Activated CD4-positive, alpha-beta T cell treated with anti-CD3 and anti-CD28 coated beads, Interleukin-10, Interleukin-2, amounts not matched to agents 100 ng/mL and 50 ng/mL, durations not matched to agents 16 hours and 8 hours (primary cell): ENCODE results near the gene TRAPPC10.

Source experiments
- DNase-seq: peaks from one replicate; pipeline ENCODE4 v3.0.0-alpha.2; 2020

TRAPPC10 gene

GRCh38 chr21:43983860-43984420, 28.2 kb upstream of the TRAPPC10 start:
- no peak for DNase-seq

- DNase-seq: no peak
These were observed 27.0 kb upstream of the TRAPPC10 start for GRCh38 chr21:43984905-43985689.

GRCh38 chr21:43985690-43986251, 26.3 kb upstream of the TRAPPC10 start:
- DNase-seq: no peak

GRCh38 chr21:43986544-43987451, 25.3 kb upstream of the TRAPPC10 start:
- no peak for DNase-seq

GRCh38 chr21:43987509-43987908, 24.6 kb upstream of the TRAPPC10 start:
- no peak for DNase-seq

GRCh38 chr21:43988016-43988415, 24.1 kb upstream of the TRAPPC10 start:
- DNase-seq: no peak

GRCh38 chr21:43988506-43989230, 23.4 kb upstream of the TRAPPC10 start:
- no peak for DNase-seq

- DNase-seq: no peak
These were observed 22.7 kb upstream of the TRAPPC10 start for GRCh38 chr21:43989401-43989800.

- no peak for DNase-seq
These were observed 20.6 kb upstream of the TRAPPC10 start for GRCh38 chr21:43991447-43991991.

GRCh38 chr21:43992121-43992520, 20.0 kb upstream of the TRAPPC10 start:
- DNase-seq: no peak

- no peak for DNase-seq
These were observed 18.6 kb upstream of the TRAPPC10 start for GRCh38 chr21:43993420-43993934.

GRCh38 chr21:43994085-43994484, 18.0 kb upstream of the TRAPPC10 start:
- DNase-seq: no peak

- no peak for DNase-seq
These were observed 17.5 kb upstream of the TRAPPC10 start for GRCh38 chr21:43994646-43995045.

- no peak for DNase-seq
These were observed 16.5 kb upstream of the TRAPPC10 start for GRCh38 chr21:43995521-43996105.

- DNase-seq: no peak
These were observed 14.1 kb upstream of the TRAPPC10 start for GRCh38 chr21:43997766-43998742.

- DNase-seq: no peak
These were observed 11.7 kb upstream of the TRAPPC10 start for GRCh38 chr21:44000360-44000759.

- no peak for DNase-seq
These were observed 9.6 kb upstream of the TRAPPC10 start for GRCh38 chr21:44002511-44002910.

GRCh38 chr21:44003307-44003966, 8.7 kb upstream of the TRAPPC10 start:
- no peak for DNase-seq

GRCh38 chr21:44005071-44005470, 7.0 kb upstream of the TRAPPC10 start:
- no peak for DNase-seq

GRCh38 chr21:44005593-44005992, 6.5 kb upstream of the TRAPPC10 start:
- DNase-seq: no peak
